Measurements from ENCODE around the gene PLCXD3. TPM values are rescaled to one million over a fixed set of nuclear protein-coding genes. Genes with fewer than 3 reads are reported as not detected.

The PLCXD3 gene
- total and polyA plus RNA-seq, 2 experiments from 2014 or later: 0.13 to 0.22 TPM

DNA sequence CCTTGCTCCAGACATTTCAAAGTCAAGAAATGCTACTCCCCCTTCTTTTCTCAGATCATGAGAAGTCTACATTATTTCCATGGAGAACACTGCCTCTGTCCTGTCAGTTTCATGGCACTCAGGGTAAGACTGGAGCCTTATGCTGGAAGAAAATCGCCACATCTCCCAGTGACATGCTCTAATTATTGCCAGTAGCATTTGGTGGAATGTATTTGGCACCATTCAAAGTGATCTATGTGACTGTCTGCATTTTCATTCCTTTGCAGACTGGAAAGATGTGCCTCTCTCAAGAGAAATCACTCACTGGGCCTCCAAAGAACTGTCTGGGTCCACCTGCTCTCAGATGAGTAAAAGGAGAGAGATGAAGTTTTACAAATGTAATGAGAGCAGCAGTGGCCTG, 840 bp upstream of the PLCXD3 start:
- H3K27ac ChIP-seq: no peak overlapping the region
- no peaks in the 10 kb centered on the region for H3K79me2 ChIP-seq (ENCODE audit: insufficient read depth)
- H3K36me3 ChIP-seq (ENCODE audit: low read depth): no peaks in the 10 kb centered on the region
- no peaks in the 10 kb centered on the region for H3F3A ChIP-seq (ENCODE audit: insufficient read depth)
- no peak overlapping the region for H3K4me3 ChIP-seq
- DNase-seq: no peak
- TF ChIP-seq EZH2 (IDR thresholded peaks at IDR 0.05; ENCODE audit: insufficient read depth, poor library complexity, severe bottlenecking) (no peak), EZH2phosphoT487 (IDR thresholded peaks at IDR 0.05; ENCODE audit: insufficient read depth, low read depth) (no peak)
- peaks cover 12% of the 10 kb centered on the region for H3K27me3 ChIP-seq (replicated peaks; ENCODE audit: insufficient read depth)
- in situ Hi-C loops (cut with MboI): no loop called here
- 0 out of 2 replicates have a peak, but pooled peaks cover 6% of the 10 kb centered on the region for H3K4me1 ChIP-seq (ENCODE audit: insufficient read depth)
- no peak overlapping the region for H3K4me2 ChIP-seq (ENCODE audit: unreplicated experiment)
- WGBS, 2 experiments (ENCODE audit: low coverage in 1 of 2, low lambda C conversion rate in 2 of 2, missing lambda C conversion rate in 2 of 2): 93 to 100% methylated on average over 1 of the region's 1 CpG
- no peaks in the 10 kb centered on the region for H3K9me2 ChIP-seq (ENCODE audit: insufficient read depth)
- no peak overlapping the region for H2AFZ ChIP-seq
- no peaks in the 10 kb centered on the region for H4K20me1 ChIP-seq (ENCODE audit: insufficient read depth)
- no peak overlapping the region for H3K9ac ChIP-seq
- no peaks in the 10 kb centered on the region for H3K9me3 ChIP-seq (ENCODE audit: low read depth)

DNA sequence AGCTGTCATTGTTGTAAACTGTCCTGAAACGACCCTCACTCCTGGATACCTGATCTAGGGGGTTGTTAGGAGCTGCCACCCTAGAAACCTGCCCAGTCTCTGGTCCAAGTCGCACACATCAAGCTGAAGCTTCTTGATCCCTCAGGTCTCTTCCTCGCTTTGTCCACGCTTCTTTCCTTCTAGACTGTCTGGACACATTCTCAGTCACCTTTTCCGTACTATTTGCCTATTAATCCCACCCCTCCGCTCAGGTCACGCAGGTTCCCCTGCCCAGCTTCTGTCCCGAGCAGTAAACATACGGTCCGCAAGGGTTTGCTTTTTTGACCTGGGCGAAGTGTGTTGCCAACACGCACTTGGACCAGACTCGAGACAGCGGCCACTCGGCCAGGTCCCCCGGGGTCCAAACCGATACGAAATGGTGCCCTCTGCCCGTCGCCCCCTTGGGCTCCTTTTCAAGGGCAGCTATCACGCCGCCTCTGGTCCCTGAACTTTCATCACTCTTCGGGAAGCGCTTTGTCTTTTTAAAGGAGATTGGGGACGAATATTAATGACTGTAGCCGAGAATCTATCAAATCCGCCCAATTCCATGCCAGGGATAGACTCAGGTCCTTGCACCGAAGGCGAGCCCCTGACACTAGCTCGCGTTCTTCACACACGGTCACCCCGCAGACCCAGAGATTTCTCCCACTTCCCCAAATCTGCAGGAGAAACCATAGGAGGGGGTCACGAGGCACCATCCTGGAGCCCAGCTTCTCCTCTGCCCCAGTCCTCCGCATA, 814 bp downstream of the PLCXD3 start:
- Histone ChIP-seq H3K27me3 (replicated peaks; ENCODE audit: insufficient read depth) (peaks cover 12% of the 10 kb centered on the region), H2AFZ (peak overlapping the region; percentile 59), H3K9ac (no peak overlapping the region), H4K20me1 (ENCODE audit: insufficient read depth) (no peaks in the 10 kb centered on the region), H3K36me3 (ENCODE audit: low read depth) (no peaks in the 10 kb centered on the region), H3F3A (ENCODE audit: insufficient read depth) (no peaks in the 10 kb centered on the region), H3K4me2 (ENCODE audit: unreplicated experiment) (peak overlapping the region; percentile 78), H3K27ac (no peak overlapping the region), H3K4me3 (peak overlapping the region; percentile 72), H3K4me1 (ENCODE audit: insufficient read depth) (0 out of 2 replicates have a peak, but pooled peaks cover 6% of the 10 kb centered on the region), H3K79me2 (ENCODE audit: insufficient read depth) (no peaks in the 10 kb centered on the region), H3K9me3 (ENCODE audit: low read depth) (no peaks in the 10 kb centered on the region), H3K9me2 (ENCODE audit: insufficient read depth) (no peaks in the 10 kb centered on the region)
- 34 to 44% methylated on average over 35 of the region's 35 CpGs for WGBS, 2 experiments (ENCODE audit: low coverage in 1 of 2, low lambda C conversion rate in 2 of 2, missing lambda C conversion rate in 2 of 2)
- TF ChIP-seq EZH2phosphoT487 (IDR thresholded peaks at IDR 0.05; ENCODE audit: insufficient read depth, low read depth): no peak
- TF ChIP-seq EZH2 (IDR thresholded peaks at IDR 0.05; ENCODE audit: insufficient read depth, poor library complexity, severe bottlenecking): no peak
- no peak for DNase-seq
- in situ Hi-C loops (cut with MboI): no loop called here

DNA sequence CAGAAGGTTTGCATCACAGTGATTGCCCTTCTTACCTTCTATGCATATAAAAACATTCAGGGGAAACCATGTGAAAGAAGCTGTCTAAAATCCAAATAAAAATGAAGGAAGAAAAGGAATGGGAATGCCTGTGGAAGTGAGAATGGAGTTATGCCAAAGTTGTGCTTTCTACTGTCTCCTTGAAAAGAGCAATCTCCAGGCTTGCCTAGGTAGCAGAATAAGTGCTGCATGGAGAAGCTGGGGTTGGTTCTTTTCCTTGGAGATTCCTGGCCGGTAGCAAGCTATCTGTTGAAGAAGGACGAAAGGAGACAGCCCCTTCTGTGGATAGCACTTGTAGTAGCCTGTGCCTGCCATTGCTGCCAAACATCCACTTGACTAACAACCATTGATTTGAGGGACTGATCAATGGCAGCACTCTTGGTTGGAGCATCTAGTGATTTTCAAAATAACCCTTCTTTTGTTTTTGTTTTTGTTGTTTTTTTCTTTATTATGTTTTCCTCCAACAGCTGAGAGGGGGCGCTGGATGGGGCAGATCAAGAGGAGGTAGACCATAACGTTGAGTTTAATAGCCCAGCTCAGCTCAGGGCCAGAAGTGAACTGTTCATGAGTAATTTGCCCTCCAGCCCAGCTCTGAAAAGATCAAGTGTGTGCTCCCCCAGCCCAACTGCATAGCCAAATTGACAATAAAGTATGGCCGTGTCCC, 1.6 kb downstream of the PLCXD3 start:
- H3K4me2 ChIP-seq (ENCODE audit: unreplicated experiment): no peak overlapping the region

GRCh38 chr5:41508186-41508585, 2.2 kb downstream of the PLCXD3 start:
- Histone ChIP-seq H3F3A (ENCODE audit: insufficient read depth) (no peaks in the 10 kb centered on the region), H3K27ac (no peak overlapping the region), H3K9ac (no peak overlapping the region), H3K79me2 (ENCODE audit: insufficient read depth) (no peaks in the 10 kb centered on the region), H2AFZ (no peak overlapping the region), H4K20me1 (ENCODE audit: insufficient read depth) (no peaks in the 10 kb centered on the region), H3K4me1 (ENCODE audit: insufficient read depth) (0 out of 2 replicates have a peak, but pooled peaks cover 6% of the 10 kb centered on the region), H3K27me3 (replicated peaks; ENCODE audit: insufficient read depth) (peaks cover 12% of the 10 kb centered on the region), H3K36me3 (ENCODE audit: low read depth) (no peaks in the 10 kb centered on the region), H3K4me2 (ENCODE audit: unreplicated experiment) (no peak overlapping the region), H3K9me3 (ENCODE audit: low read depth) (no peaks in the 10 kb centered on the region), H3K9me2 (ENCODE audit: insufficient read depth) (no peaks in the 10 kb centered on the region), H3K4me3 (no peak overlapping the region)
- DNase-seq: peak; percentile 47
- in situ Hi-C loops (cut with MboI): no loop called here
- TF ChIP-seq EZH2phosphoT487 (IDR thresholded peaks at IDR 0.05; ENCODE audit: insufficient read depth, low read depth) (no peak), EZH2 (IDR thresholded peaks at IDR 0.05; ENCODE audit: insufficient read depth, poor library complexity, severe bottlenecking) (no peak)

More for the DNA sequence above, 1.6 kb downstream of the PLCXD3 start:
- H3K4me3 ChIP-seq: no peak overlapping the region
- no peaks in the 10 kb centered on the region for H3K9me2 ChIP-seq (ENCODE audit: insufficient read depth)
- no peaks in the 10 kb centered on the region for H3F3A ChIP-seq (ENCODE audit: insufficient read depth)
- no peak overlapping the region for H2AFZ ChIP-seq
- H4K20me1 ChIP-seq (ENCODE audit: insufficient read depth): no peaks in the 10 kb centered on the region
- in situ Hi-C loops (cut with MboI): no loop called here
- peaks cover 12% of the 10 kb centered on the region for H3K27me3 ChIP-seq (replicated peaks; ENCODE audit: insufficient read depth)
- no peak overlapping the region for H3K27ac ChIP-seq
- no peaks in the 10 kb centered on the region for H3K36me3 ChIP-seq (ENCODE audit: low read depth)
- no peak overlapping the region for H3K9ac ChIP-seq
- DNase-seq: no peak
- 29 to 32% methylated on average over 5 of the region's 5 CpGs for WGBS, 2 experiments (ENCODE audit: low coverage in 1 of 2, low lambda C conversion rate in 2 of 2, missing lambda C conversion rate in 2 of 2)
- no peaks in the 10 kb centered on the region for H3K79me2 ChIP-seq (ENCODE audit: insufficient read depth)
- 0 out of 2 replicates have a peak, but pooled peaks cover 6% of the 10 kb centered on the region for H3K4me1 ChIP-seq (ENCODE audit: insufficient read depth)
- H3K9me3 ChIP-seq (ENCODE audit: low read depth): no peaks in the 10 kb centered on the region
- TF ChIP-seq EZH2 (IDR thresholded peaks at IDR 0.05; ENCODE audit: insufficient read depth, poor library complexity, severe bottlenecking) (no peak), EZH2phosphoT487 (IDR thresholded peaks at IDR 0.05; ENCODE audit: insufficient read depth, low read depth) (no peak)

Measured in GM23248 (cell line).